Bronchial epithelial cell (primary cell): ENCODE results near the gene KISS1. TPM values are rescaled to one million over a fixed set of nuclear protein-coding genes. Genes with fewer than 3 reads are reported as not detected.

Experiments
- DNase-seq: peaks from one replicate; pipeline ENCODE4 v3.0.0-alpha.2; 2010; ENCODE audit warnings: low read depth
- FAIRE-seq: peaks from 2 replicates; lab custom pipeline; 2011; peaks lifted over from hg19 to GRCh38; lab: Jason Lieb, UNC
- H3K27me3 ChIP-seq: 2 replicates; pipeline ENCODE4 v1.5.1; 2011; ENCODE audit warnings: low read length; ENCODE audit not compliant: control insufficient read depth, insufficient read depth
- H3K36me3 ChIP-seq: 2 replicates; pipeline ENCODE4 v1.5.1; 2011; ENCODE audit warnings: low read length; ENCODE audit not compliant: control insufficient read depth, insufficient read depth
- H3K4me3 ChIP-seq: 2 replicates; pipeline ENCODE4 v1.5.1; 2011; ENCODE audit warnings: mild to moderate bottlenecking, low read depth, low read length, control low read depth
- total RNA-seq: library from RNA; depleted of rRNA; stranded (reverse); fragments of >200 nt; gene quantifications from 2 replicates; pipeline ENCODE4 v1.2.1, GENCODE V29; 2014
- TF ChIP-seq, protein P1 (sequence below): IDR thresholded peaks from 2 replicates; pipeline ENCODE4 v1.5.1; 2011; ENCODE audit warnings: mild to moderate bottlenecking, moderate library complexity, low read length, control low read depth, inconsistent platforms; ENCODE audit not compliant: insufficient read depth, severe bottlenecking

The KISS1 gene
- total RNA-seq, 1 donor from 2014 or later: not detected

DNA sequence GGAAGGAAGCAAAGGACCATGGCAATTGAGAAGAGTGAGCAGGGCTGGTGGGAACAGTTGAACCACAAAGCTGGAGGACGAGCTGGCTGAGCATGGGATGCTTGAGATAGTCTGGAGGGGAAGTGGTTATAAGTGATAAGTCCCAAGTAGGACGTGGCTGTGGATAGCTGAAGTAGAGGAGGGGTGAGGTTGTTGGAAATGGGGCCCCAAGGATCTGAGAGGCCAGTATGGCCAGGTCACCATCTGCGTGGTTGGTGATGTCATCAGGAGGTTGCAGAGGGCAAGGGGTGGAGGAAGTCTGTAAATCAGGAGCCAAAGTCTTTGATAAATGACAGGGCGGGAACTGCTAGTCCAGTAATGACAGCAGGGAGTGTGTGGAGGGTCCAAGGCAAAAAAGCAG lies 19.2 kb downstream of the KISS1 start:
- TF ChIP-seq, protein P1, sequence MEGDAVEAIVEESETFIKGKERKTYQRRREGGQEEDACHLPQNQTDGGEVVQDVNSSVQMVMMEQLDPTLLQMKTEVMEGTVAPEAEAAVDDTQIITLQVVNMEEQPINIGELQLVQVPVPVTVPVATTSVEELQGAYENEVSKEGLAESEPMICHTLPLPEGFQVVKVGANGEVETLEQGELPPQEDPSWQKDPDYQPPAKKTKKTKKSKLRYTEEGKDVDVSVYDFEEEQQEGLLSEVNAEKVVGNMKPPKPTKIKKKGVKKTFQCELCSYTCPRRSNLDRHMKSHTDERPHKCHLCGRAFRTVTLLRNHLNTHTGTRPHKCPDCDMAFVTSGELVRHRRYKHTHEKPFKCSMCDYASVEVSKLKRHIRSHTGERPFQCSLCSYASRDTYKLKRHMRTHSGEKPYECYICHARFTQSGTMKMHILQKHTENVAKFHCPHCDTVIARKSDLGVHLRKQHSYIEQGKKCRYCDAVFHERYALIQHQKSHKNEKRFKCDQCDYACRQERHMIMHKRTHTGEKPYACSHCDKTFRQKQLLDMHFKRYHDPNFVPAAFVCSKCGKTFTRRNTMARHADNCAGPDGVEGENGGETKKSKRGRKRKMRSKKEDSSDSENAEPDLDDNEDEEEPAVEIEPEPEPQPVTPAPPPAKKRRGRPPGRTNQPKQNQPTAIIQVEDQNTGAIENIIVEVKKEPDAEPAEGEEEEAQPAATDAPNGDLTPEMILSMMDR: no peak
- no peak overlapping the region for H3K4me3 ChIP-seq
- FAIRE-seq (no peak), DNase-seq (no peak)
- H3K27me3 ChIP-seq: peaks cover 2% of the 10 kb centered on the region
- no peaks in the 10 kb centered on the region for H3K36me3 ChIP-seq

- H3K27me3 ChIP-seq: peaks cover 2% of the 10 kb centered on the region
- H3K4me3 ChIP-seq: no peak overlapping the region
- FAIRE-seq (no peak), DNase-seq (no peak)
- no peaks in the 10 kb centered on the region for H3K36me3 ChIP-seq
- TF ChIP-seq, protein P1: no peak
Measured at GRCh38 chr1:204176049-204176448, 20.2 kb downstream of the KISS1 start.

DNA sequence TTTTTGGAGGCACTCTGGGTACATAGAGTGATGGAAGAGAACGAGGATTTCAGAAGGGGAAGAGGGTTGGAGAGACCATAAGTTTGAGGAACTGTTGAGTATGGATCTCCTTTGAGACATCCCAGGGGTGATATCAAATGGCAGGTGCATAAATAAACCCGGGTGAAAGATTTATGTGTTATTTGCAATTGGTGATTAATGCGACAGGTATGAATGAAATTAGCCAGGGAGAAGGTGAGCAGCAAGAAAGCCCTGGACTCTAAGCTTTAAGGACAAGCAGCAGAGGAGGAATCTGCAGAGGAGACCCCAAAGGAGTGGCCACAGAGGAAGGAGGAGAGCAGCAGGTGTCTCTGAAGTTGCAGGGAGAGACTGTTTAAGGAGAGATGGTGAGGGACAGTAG lies 21.3 kb downstream of the KISS1 start:
- TF ChIP-seq, protein P1: no peak
- Histone ChIP-seq H3K4me3 (no peak overlapping the region), H3K36me3 (no peaks in the 10 kb centered on the region), H3K27me3 (peaks cover 2% of the 10 kb centered on the region)
- no peak for FAIRE-seq
- peak; percentile 35 for DNase-seq

GRCh38 chr1:204172404-204173029 lies 23.8 kb downstream of the KISS1 start:
- TF ChIP-seq, protein P1: no peak
- Histone ChIP-seq H3K27me3 (peaks cover 1% of the 10 kb centered on the region), H3K36me3 (no peaks in the 10 kb centered on the region), H3K4me3 (no peak overlapping the region)
- DNase-seq (no peak), FAIRE-seq (no peak)

GRCh38 chr1:204171751-204172178 lies 24.5 kb downstream of the KISS1 start:
- peak; percentile 43 for FAIRE-seq
- TF ChIP-seq, protein P1: no peak
- H3K4me3 ChIP-seq: no peak overlapping the region
- no peaks in the 10 kb centered on the region for H3K36me3 ChIP-seq
- no peaks in the 10 kb centered on the region for H3K27me3 ChIP-seq
- DNase-seq: peak; percentile 100

DNA sequence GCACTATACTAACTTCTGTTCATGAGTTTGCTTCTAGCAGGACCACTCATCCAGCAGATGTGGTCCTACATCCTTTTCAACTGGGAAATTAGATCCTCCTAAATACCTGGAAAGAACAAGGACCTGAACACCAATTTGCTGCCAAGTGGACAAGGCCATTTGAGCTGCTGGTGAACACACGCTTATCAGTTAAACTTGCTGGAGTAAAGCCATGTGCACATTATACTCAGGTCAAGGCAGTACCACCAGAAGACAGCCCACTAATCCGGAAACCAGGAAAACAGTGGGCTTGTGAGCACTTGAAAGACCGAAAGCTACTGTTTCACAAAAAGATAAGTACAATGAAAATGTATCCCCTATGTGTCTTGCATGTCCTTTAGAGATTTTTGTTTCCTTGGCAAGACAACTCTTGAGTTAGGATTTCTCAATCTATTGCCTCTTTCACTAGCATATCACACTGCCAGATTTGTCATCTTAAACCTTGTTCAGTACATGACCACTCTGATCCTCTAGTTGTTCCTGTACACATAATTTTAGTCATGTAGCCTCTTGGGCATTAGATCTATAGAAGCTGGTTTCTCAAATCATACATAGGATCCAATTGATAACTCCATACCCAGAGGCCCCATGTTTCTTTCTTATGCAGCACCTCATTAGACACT lies 25.7 kb downstream of the KISS1 start:
- H3K4me3 ChIP-seq: no peak overlapping the region
- TF ChIP-seq, protein P1: no peak
- H3K36me3 ChIP-seq: no peaks in the 10 kb centered on the region
- no peaks in the 10 kb centered on the region for H3K27me3 ChIP-seq
- peak; percentile 59 for DNase-seq
- FAIRE-seq: peak; percentile 66
